SK-N-SH (cell line): Measurements from ENCODE around the gene KCNMB1. TPM values are rescaled to one million over a fixed set of nuclear protein-coding genes. Genes with fewer than 3 reads are reported as not detected.

ENCODE experiments used
- CTCF ChIA-PET: fragments of 300-600, 350-600 bp; formaldehyde crosslinking; extraction: SDS; loops from one replicate; lab custom pipeline; 2021; lab: Yijun Ruan, JAX
- POLR2A ChIA-PET: fragments of 350-600 bp; sonication (Branson Sonifier 250); formaldehyde crosslinking; extraction: SDS; loops from one replicate; lab custom pipeline; 2020; ENCODE audit warnings: antibody characterized with exemption, inconsistent platforms; lab: Yijun Ruan, JAX
- DNase-seq: peaks from one replicate; pipeline ENCODE4 v3.0.0; 2012
- H2AFZ ChIP-seq: fragments of 200-600 bp; sonication (generic); 2 replicates; pipeline ENCODE4 v1.8.1; 2016; ENCODE audit warnings: antibody characterized with exemption, mild to moderate bottlenecking, low read depth
- H3F3A ChIP-seq: fragments of 200-600 bp; sonication (generic); replicated peaks from 2 replicates; pipeline ENCODE3; 2016; ENCODE audit warnings: antibody characterized with exemption, mild to moderate bottlenecking; ENCODE audit not compliant: insufficient read depth
- H3K27ac ChIP-seq, 2 experiments: fragments of 200-500 bp in 1 of 2; fragments of 200-600 bp in 1 of 2; sonication (Bioruptor generic) in 1 of 2; sonication (generic), shearing (Covaris generic) in 1 of 2; 2 replicates each; pipeline versions ENCODE4 v1.5.1 to v1.6.1; 2014 to 2016; ENCODE audit warnings: low read depth in 2 of 2, inconsistent platforms in 1 of 2, low read length in 1 of 2, mild to moderate bottlenecking in 1 of 2, mixed read lengths in 1 of 2
- H3K27me3 ChIP-seq: fragments of 200-600 bp; sonication (generic), shearing (Covaris generic); 2 replicates; pipeline ENCODE4 v1.6.1; 2016; ENCODE audit warnings: mixed run types; ENCODE audit not compliant: insufficient read depth
- H3K36me3 ChIP-seq, 2 experiments: fragments of 200-500 bp in 1 of 2; fragments of 200-600 bp in 1 of 2; sonication (Bioruptor generic) in 1 of 2; sonication (generic) in 1 of 2; replicated peaks in 1 of 2; 2 replicates each; pipeline versions ENCODE3 to v1.5.1; 2014 to 2016; ENCODE audit warnings: low read length in 1 of 2, mild to moderate bottlenecking in 1 of 2; ENCODE audit not compliant: insufficient read depth in 2 of 2, control insufficient read depth in 1 of 2
- H3K4me1 ChIP-seq, 2 experiments: fragments of 200-500 bp in 1 of 2; fragments of 200-600 bp in 1 of 2; sonication (Bioruptor generic) in 1 of 2; sonication (generic), shearing (Covaris generic) in 1 of 2; 2 replicates each; pipeline versions ENCODE4 v1.5.1 to v1.6.1; 2014 to 2016; ENCODE audit warnings: low read depth in 1 of 2, low read length in 1 of 2, mixed run types in 1 of 2; ENCODE audit not compliant: insufficient read depth in 2 of 2, control insufficient read depth in 1 of 2
- H3K4me2 ChIP-seq: fragments of 200-600 bp; sonication (generic), shearing (Covaris generic); 2 replicates; pipeline ENCODE4 v1.6.1; 2017; ENCODE audit warnings: mixed run types
- H3K4me3 ChIP-seq, 2 experiments: fragments of 200-500 bp in 1 of 2; fragments of 200-600 bp in 1 of 2; sonication (Bioruptor generic) in 1 of 2; sonication (generic), shearing (Covaris generic) in 1 of 2; 2 replicates each; pipeline versions ENCODE4 v1.5.1 to v1.8.1; 2014 to 2016; ENCODE audit warnings: low read depth in 2 of 2, inconsistent platforms in 1 of 2, low read length in 1 of 2, mild to moderate bottlenecking in 1 of 2, mixed read lengths in 1 of 2, moderate library complexity in 1 of 2
- H3K79me2 ChIP-seq: fragments of 200-600 bp; sonication (generic); 2 replicates; pipeline ENCODE4 v1.8.1; 2017; ENCODE audit warnings: mild to moderate bottlenecking; ENCODE audit not compliant: insufficient read depth
- H3K9ac ChIP-seq: fragments of 200-600 bp; sonication (generic); 2 replicates; pipeline ENCODE4 v1.6.1; 2017; ENCODE audit warnings: mixed run types
- H3K9me2 ChIP-seq: fragments of 200-600 bp; sonication (generic); 2 replicates; pipeline ENCODE4 v1.6.1; 2017; ENCODE audit warnings: mixed run types
- H3K9me3 ChIP-seq: fragments of 200-600 bp; sonication (generic); 2 replicates; pipeline ENCODE4 v1.6.1; 2017; ENCODE audit warnings: mixed run types, mild to moderate bottlenecking, moderate library complexity
- H4K20me1 ChIP-seq: fragments of 200-600 bp; sonication (generic); 2 replicates; pipeline ENCODE4 v1.6.1; 2017; ENCODE audit warnings: mild to moderate bottlenecking, mixed run types; ENCODE audit not compliant: insufficient read depth
- CTCF ChIP-seq: fragments of 200-600 bp; sonication (generic); IDR thresholded peaks from 2 replicates; pipeline ENCODE4 v1.6.1; 2017; ENCODE audit warnings: antibody characterized with exemption, mild to moderate bottlenecking, moderate library complexity
- ELF1 ChIP-seq: IDR thresholded peaks from 2 replicates; pipeline ENCODE4 v1.4.0; 2012
- EZH2phosphoT487 ChIP-seq: fragments of 200-600 bp; sonication (generic); IDR thresholded peaks from 2 replicates; pipeline ENCODE4 v1.6.1; 2017; ENCODE audit warnings: low read depth, mixed run types, mild to moderate bottlenecking, antibody characterized with exemption, moderate library complexity, borderline replicate concordance
- GABPA ChIP-seq: IDR thresholded peaks from 2 replicates; pipeline ENCODE4 v1.4.0; 2012; ENCODE audit warnings: low read depth, mild to moderate bottlenecking
- IRF3 ChIP-seq: fragments of 150-350 bp; IDR thresholded peaks from 2 replicates; pipeline ENCODE4 v1.6.1; 2016; ENCODE audit warnings: mild to moderate bottlenecking, low read depth, low read length
- JUND ChIP-seq: IDR thresholded peaks from 2 replicates; pipeline ENCODE4 v1.4.0; 2012
- MAX ChIP-seq: IDR thresholded peaks from 2 replicates; pipeline ENCODE4 v1.4.0; 2012; ENCODE audit warnings: low read depth
- NRF1 ChIP-seq: IDR thresholded peaks from 2 replicates; pipeline ENCODE4 v1.6.1; 2012; ENCODE audit warnings: low read depth, mild to moderate bottlenecking, low read length
- POLR2AphosphoS5 ChIP-seq: IDR thresholded peaks from 2 replicates; pipeline ENCODE4 v1.6.1; 2012; ENCODE audit warnings: low read depth, low read length
- RAD21 ChIP-seq: IDR thresholded peaks from 2 replicates; pipeline ENCODE4 v1.6.1; 2012; ENCODE audit warnings: mild to moderate bottlenecking, low read length
- RCOR1 ChIP-seq: fragments of 150-350 bp; IDR thresholded peaks from 2 replicates; pipeline ENCODE4 v1.6.1; 2017; ENCODE audit warnings: antibody characterized with exemption, low read length
- RFX5 ChIP-seq: IDR thresholded peaks from 2 replicates; pipeline ENCODE4 v1.6.1; 2012; ENCODE audit warnings: mild to moderate bottlenecking, improper control_type of control experiment, low read length
- SIN3A ChIP-seq: IDR thresholded peaks from 2 replicates; pipeline ENCODE4 v1.6.1; 2012; ENCODE audit warnings: low read depth, mild to moderate bottlenecking, low read length, moderate library complexity, borderline replicate concordance
- SMC3 ChIP-seq: IDR thresholded peaks from 2 replicates; pipeline ENCODE4 v1.6.1; 2012; ENCODE audit warnings: low read depth, low read length, improper control_type of control experiment
- TAF1 ChIP-seq: IDR thresholded peaks from 2 replicates; pipeline ENCODE4 v1.6.1; 2012; ENCODE audit warnings: low read depth, mild to moderate bottlenecking, low read length, moderate library complexity, borderline replicate concordance
- USF1 ChIP-seq: IDR thresholded peaks from 2 replicates; pipeline ENCODE4 v1.4.0; 2012; ENCODE audit warnings: low read depth, borderline replicate concordance
- USF2 ChIP-seq: fragments of 150-350 bp; IDR thresholded peaks from 2 replicates; pipeline ENCODE4 v1.6.1; 2017; ENCODE audit warnings: antibody characterized with exemption, low read length, low read depth, borderline replicate concordance
- YY1 ChIP-seq: IDR thresholded peaks from 2 replicates; pipeline ENCODE4 v1.4.0; 2012; ENCODE audit warnings: low read depth, mild to moderate bottlenecking
- WGBS: methylation state at CpG from one replicate; pipeline ENCODE4 v1.1.6; 2017; ENCODE audit warnings: low lambda C conversion rate; 5-methylcytosine and 5-hydroxymethylcytosine counted together
- polyA plus RNA-seq, 3 experiments: library from polyadenylated mRNA; depleted of rRNA; stranded (reverse); fragments of >200 nt; gene quantifications; 2 replicates each; pipeline ENCODE4 v1.2.3, GENCODE V29; 2012

KCNMB1 gene
- polyA plus RNA-seq, 1 of the 3 experiments (the other 2 are of a cell fraction), result not detected

GRCh38 chr5:170380361-170380951 lies 8.7 kb downstream of the KCNMB1 start:
- Histone ChIP-seq H3K9ac (no peak overlapping the region), H3K4me2 (no peak overlapping the region), H3K36me3 (no peaks in the 10 kb centered on the region), H3K4me1 (peaks cover 0 to 8% of the 10 kb centered on the region in 2 experiments; a peak in 1 of 4 replicates), H3K27ac (no peak overlapping the region), H3F3A (no peaks in the 10 kb centered on the region), H3K79me2 (no peaks in the 10 kb centered on the region), H3K4me3 (no peak overlapping the region), H3K9me2 (no peaks in the 10 kb centered on the region), H2AFZ (no peak overlapping the region), H4K20me1 (no peaks in the 10 kb centered on the region), H3K9me3 (no peaks in the 10 kb centered on the region), H3K27me3 (no peaks in the 10 kb centered on the region)
- TF ChIP-seq ELF1, result no peak
- TF ChIP-seq SMC3, result no peak
- TF ChIP-seq NRF1, result no peak
- no peak for TF ChIP-seq YY1
- no peak for TF ChIP-seq CTCF
- no peak for TF ChIP-seq USF2
- no peak for TF ChIP-seq IRF3
- TF ChIP-seq RAD21, result no peak
- no peak for TF ChIP-seq RFX5
- TF ChIP-seq USF1, result no peak
- TF ChIP-seq EZH2phosphoT487, result no peak
- no peak for TF ChIP-seq POLR2AphosphoS5
- TF ChIP-seq RCOR1, result no peak
- TF ChIP-seq JUND, result no peak
- no peak for TF ChIP-seq SIN3A
- TF ChIP-seq GABPA, result no peak
- TF ChIP-seq MAX, result no peak
- TF ChIP-seq TAF1, result no peak
- ChIA-PET CTCF (interaction anchor here (0.6 to 2.4 kb wide), 6 partner anchors 10 to 154 kb away, joined by 3 to 12 read pairs (median 4); no protein-coding TSS in a partner anchor), POLR2A (no interaction called here)
- peak; percentile 58 for DNase-seq
- WGBS, result 0% methylated on average over 1 of the region's 3 CpGs
